Common myeloid progenitor, CD34-positive (primary cell): Measurements from ENCODE around the gene HERC2.
"Not testable (repeated sequence)": the region's sequence is repeated elsewhere in the genome, so short reads cannot be mapped to it uniquely, and the experiment has no call there.

Source experiments
- CTCF ChIA-PET: fragments of 350-600 bp; sonication (Branson Sonifier 250); formaldehyde crosslinking; loops from one replicate; lab custom pipeline; 2021; ENCODE audit warnings: antibody characterized with exemption; lab: Charles Lee
- POLR2A ChIA-PET: fragments of 350-600 bp; sonication (Branson Sonifier 250); formaldehyde crosslinking; loops from one replicate; lab custom pipeline; 2021; ENCODE audit warnings: antibody characterized with exemption; lab: Charles Lee
- DNase-seq, 3 donors: peaks; one replicate each; pipeline versions ENCODE4 v3.0.0 to v3.0.0-alpha.2; 2013
- H3K27ac ChIP-seq, 2 experiments: 1 replicate in 1 of 2; 2 replicates in 1 of 2; pipeline ENCODE4 v1.7.0; 2013; ENCODE audit warnings: inconsistent platforms in 2 of 2, low read length in 2 of 2, mild to moderate bottlenecking in 2 of 2, low read depth in 1 of 2, moderate library complexity in 1 of 2; ENCODE audit not compliant: severe bottlenecking in 2 of 2, insufficient read depth in 1 of 2, poor library complexity in 1 of 2
- H3K27me3 ChIP-seq, 5 experiments: replicated peaks in 2 of 5; 1 replicate in 3 of 5; 2 replicates in 2 of 5; pipeline versions ENCODE4 v1.6.1 to v1.7.0; 2013; ENCODE audit warnings: low read length in 4 of 5, mild to moderate bottlenecking in 2 of 5, moderate library complexity in 2 of 5, inconsistent platforms in 1 of 5; ENCODE audit not compliant: insufficient read depth in 5 of 5, control insufficient read depth in 4 of 5
- H3K36me3 ChIP-seq, 4 experiments: 1 replicate in 2 of 4; 2 replicates in 2 of 4; pipeline versions ENCODE4 v1.6.1 to v1.7.0; 2013; ENCODE audit warnings: low read length in 3 of 4, control low read depth in 1 of 4, mild to moderate bottlenecking in 1 of 4; ENCODE audit not compliant: control insufficient read depth in 4 of 4, insufficient read depth in 4 of 4
- H3K4me1 ChIP-seq, 4 experiments: 1 replicate in 3 of 4; 2 replicates in 1 of 4; pipeline versions ENCODE4 v1.6.1 to v1.7.1; 2013; ENCODE audit warnings: low read length in 3 of 4, mild to moderate bottlenecking in 3 of 4, control low read depth in 1 of 4, inconsistent platforms in 1 of 4, moderate library complexity in 1 of 4; ENCODE audit not compliant: control insufficient read depth in 4 of 4, insufficient read depth in 4 of 4; ENCODE audit errors: control extremely low read depth in 1 of 4
- H3K4me3 ChIP-seq, 7 experiments: 1 replicate in 4 of 7; 2 replicates in 3 of 7; pipeline versions ENCODE4 v1.5.1 to v1.7.0; 2013; ENCODE audit warnings: mild to moderate bottlenecking in 7 of 7, low read length in 6 of 7, moderate library complexity in 6 of 7, inconsistent platforms in 2 of 7, low read depth in 2 of 7, control low read depth in 1 of 7; ENCODE audit not compliant: insufficient read depth in 4 of 7, control insufficient read depth in 1 of 7; ENCODE audit errors: extremely low read depth in 1 of 7
- H3K9me3 ChIP-seq, 5 experiments: 1 replicate in 4 of 5; 2 replicates in 1 of 5; pipeline versions ENCODE4 v1.6.1 to v1.7.1; 2013; ENCODE audit warnings: low read length in 4 of 5, mild to moderate bottlenecking in 2 of 5, inconsistent platforms in 1 of 5, low read depth in 1 of 5, moderate library complexity in 1 of 5; ENCODE audit not compliant: control insufficient read depth in 4 of 5, insufficient read depth in 2 of 5; ENCODE audit errors: control extremely low read depth in 1 of 5
- WGBS: methylation state at CpG from one replicate; pipeline ENCODE4 v1.1.5; 2013; ENCODE audit not compliant: insufficient coverage; 5-methylcytosine and 5-hydroxymethylcytosine counted together

Gene HERC2

DNA sequence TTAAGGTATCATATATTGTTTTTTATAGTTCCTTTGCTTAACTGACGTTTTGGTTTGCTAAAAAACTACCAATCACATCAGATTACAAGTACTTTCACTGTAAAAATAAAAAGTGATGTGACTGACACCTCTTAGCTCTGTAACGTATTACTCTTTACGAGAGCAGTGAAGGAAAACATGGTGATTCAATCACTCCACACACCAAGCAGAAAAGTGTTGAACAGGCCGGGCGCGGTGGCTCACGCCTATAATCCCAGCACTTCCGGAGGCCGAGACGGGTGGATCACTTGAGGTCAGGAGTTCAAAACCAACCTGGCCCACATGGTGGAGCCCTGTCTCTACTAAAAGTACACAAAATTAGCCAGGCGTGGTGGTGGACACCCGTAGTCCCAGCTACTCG, 3.9 kb downstream of the HERC2 start:
- no CpG with 5 or more reads among the region's 13 CpGs for WGBS
- POLR2A ChIA-PET, CTCF ChIA-PET, H3K4me3 ChIP-seq, H3K27ac ChIP-seq, H3K27me3 ChIP-seq, H3K9me3 ChIP-seq, DNase-seq, H3K4me1 ChIP-seq: not testable (repeated sequence)
- H3K36me3 ChIP-seq, result peaks cover 0 to 16% (median 10%) of the 10 kb centered on the region in 4 experiments

DNA sequence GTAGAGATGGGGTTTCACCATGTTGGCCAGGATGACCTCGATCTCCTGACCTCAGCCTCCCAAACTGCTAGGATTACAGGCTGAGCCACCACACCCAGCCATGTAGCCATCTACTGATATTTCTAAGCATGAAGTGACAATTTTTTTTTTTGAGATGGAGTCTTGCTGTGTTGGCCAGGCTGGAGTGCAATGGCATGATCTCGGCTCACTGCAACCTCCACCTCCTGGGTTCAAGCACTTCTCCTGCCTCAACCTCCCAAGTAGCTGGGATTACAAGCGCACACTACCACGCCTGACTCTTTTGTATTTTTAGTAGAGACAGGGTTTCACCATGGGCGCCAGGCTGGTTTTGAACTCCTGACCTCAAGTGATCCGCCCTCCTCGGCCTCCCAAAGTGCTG, 5.0 kb downstream of the HERC2 start:
- H3K4me3 ChIP-seq, CTCF ChIA-PET, H3K4me1 ChIP-seq, H3K27ac ChIP-seq, DNase-seq, H3K9me3 ChIP-seq, H3K27me3 ChIP-seq, POLR2A ChIA-PET: not testable (repeated sequence)
- H3K36me3 ChIP-seq, result peaks cover 0 to 16% (median 10%) of the 10 kb centered on the region in 4 experiments
- WGBS, result 100% methylated on average over 1 of the region's 7 CpGs

DNA sequence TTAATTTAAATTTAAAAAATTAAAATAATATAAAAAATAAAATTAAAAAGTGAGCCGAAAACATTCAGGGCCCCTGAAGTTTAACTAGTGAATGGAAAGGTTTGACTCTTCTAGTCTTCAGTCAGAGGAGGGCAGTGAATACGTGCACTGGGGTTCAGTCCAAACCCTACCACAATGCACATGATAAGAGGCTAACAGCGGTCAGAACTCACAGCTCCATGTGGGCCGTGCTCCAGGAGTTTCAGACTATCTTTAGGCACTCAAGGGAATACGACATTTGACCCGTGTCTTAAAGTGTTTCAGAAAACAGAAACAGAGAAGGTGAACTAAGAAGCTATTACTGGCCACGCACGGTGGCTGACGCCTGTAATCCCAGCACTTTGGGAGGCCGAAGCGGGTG, 11.5 kb downstream of the HERC2 start:
- DNase-seq, H3K4me1 ChIP-seq, H3K27me3 ChIP-seq, POLR2A ChIA-PET, CTCF ChIA-PET, H3K4me3 ChIP-seq, H3K27ac ChIP-seq: not testable (repeated sequence)
- peaks cover 0 to 12% (median 4%) of the 10 kb centered on the region in 5 experiments for H3K9me3 ChIP-seq
- no CpG with 5 or more reads among the region's 11 CpGs for WGBS
- H3K36me3 ChIP-seq, result peaks cover 0 to 30% (median 12%) of the 10 kb centered on the region in 4 experiments

DNA sequence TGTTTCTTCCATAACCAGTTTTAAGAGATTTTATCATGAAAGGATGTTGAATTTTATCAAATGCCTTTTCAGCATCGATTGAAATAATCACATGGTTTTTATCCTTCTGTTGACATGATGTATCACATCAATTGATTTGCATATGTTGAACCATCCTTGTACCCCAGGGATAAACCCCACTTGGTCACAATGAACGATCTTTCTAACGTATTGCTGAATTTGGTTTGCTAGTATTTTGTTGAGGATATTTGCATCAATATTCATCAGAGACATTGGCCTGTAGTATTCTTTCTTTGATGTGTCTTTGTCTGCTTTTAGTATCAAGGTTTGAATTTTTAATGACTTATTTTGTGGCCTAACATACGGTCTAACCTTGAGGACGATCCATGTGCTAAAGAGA, 13.3 kb downstream of the HERC2 start:
- no CpG with 5 or more reads among the region's 5 CpGs for WGBS
- POLR2A ChIA-PET, result not testable (repeated sequence)

DNA sequence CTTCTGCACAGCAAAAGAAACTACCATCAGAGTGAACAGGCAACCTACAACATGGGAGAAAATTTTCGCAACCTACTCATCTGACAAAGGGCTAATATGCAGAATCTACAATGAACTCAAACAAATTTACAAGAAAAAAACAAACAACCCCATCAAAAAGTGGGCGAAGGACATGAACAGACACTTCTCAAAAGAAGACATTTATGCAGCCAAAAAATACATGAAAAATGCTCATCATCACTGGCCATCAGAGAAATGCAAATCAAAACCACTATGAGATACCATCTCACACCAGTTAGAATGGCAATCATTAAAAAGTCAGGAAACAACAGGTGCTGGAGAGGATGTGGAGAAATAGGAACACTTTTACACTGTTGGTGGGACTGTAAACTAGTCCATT, 16.3 kb downstream of the HERC2 start:
- H3K36me3 ChIP-seq, result peaks cover 0 to 13% (median 2%) of the 10 kb centered on the region in 4 experiments
- DNase-seq, CTCF ChIA-PET, POLR2A ChIA-PET, H3K27ac ChIP-seq, H3K4me3 ChIP-seq, H3K4me1 ChIP-seq, H3K27me3 ChIP-seq: not testable (repeated sequence)
- H3K9me3 ChIP-seq, result peaks cover 0 to 12% (median 4%) of the 10 kb centered on the region in 5 experiments
- WGBS, result no CpG with 5 or more reads among the region's 2 CpGs

More for the DNA sequence above, 13.3 kb downstream of the HERC2 start:
- H3K4me1 ChIP-seq, H3K27ac ChIP-seq, CTCF ChIA-PET, H3K27me3 ChIP-seq, DNase-seq, H3K4me3 ChIP-seq: not testable (repeated sequence)
- Histone ChIP-seq H3K9me3 (peaks cover 0 to 12% (median 4%) of the 10 kb centered on the region in 5 experiments), H3K36me3 (peaks cover 0 to 20% (median 3%) of the 10 kb centered on the region in 4 experiments)

DNA sequence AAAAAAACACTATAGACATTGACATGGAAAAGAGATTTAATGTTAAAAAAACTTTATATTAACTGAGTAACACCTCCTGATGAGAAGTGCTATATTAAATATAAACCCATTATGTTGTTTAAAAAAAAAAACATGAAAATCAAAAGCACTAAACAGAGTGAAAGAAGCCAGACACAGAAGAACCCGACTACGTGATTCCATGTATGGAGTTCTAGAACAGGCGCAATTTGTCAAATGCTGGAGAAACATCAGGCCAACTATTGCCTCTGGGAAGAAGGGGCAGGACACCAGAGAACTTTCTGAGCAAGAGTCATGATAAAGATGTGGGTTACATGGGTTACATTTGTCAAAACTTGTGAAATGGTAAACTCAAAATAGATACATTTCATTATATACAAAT, 24.5 kb downstream of the HERC2 start:
- H3K9me3 ChIP-seq, H3K4me3 ChIP-seq, POLR2A ChIA-PET, H3K4me1 ChIP-seq, H3K27ac ChIP-seq, H3K27me3 ChIP-seq, DNase-seq, H3K36me3 ChIP-seq, CTCF ChIA-PET: not testable (repeated sequence)
- WGBS, result 100% methylated on average over 3 of the region's 3 CpGs

DNA sequence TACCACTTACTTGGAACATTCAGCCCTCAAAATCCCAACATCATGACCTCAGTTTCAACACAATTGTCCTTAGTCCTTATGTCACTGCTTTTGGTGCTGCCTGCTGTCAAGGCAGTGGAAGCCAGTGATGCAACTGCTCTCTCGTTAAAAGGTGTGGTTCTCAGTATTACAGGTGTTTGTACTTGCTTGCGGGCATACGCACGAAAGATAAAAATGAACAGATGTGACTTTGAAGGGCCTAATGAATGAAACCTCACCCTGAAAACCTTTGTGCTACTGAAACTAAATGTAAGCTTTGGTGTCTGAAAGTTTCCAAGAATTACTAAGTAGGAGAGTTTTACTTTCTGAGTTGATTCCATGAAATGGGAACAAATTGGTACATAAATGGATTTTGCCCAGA, 25.2 kb downstream of the HERC2 start:
- CTCF ChIA-PET, H3K27me3 ChIP-seq, POLR2A ChIA-PET, H3K27ac ChIP-seq, H3K4me1 ChIP-seq, DNase-seq, H3K9me3 ChIP-seq, H3K4me3 ChIP-seq: not testable (repeated sequence)
- no CpG with 5 or more reads among the region's 4 CpGs for WGBS
- peaks cover 0 to 14% (median 1%) of the 10 kb centered on the region in 4 experiments for H3K36me3 ChIP-seq
